Psoas muscle (tissue), 8 donors: Measurements from ENCODE around the gene INTS11. TPM values are rescaled to one million over a fixed set of nuclear protein-coding genes. Genes with fewer than 3 reads are reported as not detected.
"Not testable (repeated sequence)": the region's sequence is repeated elsewhere in the genome, so short reads cannot be mapped to it uniquely, and the experiment has no call there.

Source experiments
- ATAC-seq, 4 donors: fragments of 200-7000 bp; cut with Tn5 transposase; one replicate each; pipeline ENCODE4 v1.9.1; 2020; ENCODE audit warnings: moderate library complexity in 3 of 4, mild to moderate bottlenecking in 2 of 4
- DNase-seq, 2 donors: peaks; one replicate each; pipeline ENCODE4 v3.0.0-alpha.2; 2020
- H3K27ac ChIP-seq: fragments of 200-600 bp; one replicate; pipeline ENCODE4 v1.8.0; 2022
- H3K27me3 ChIP-seq, 3 donors: fragments of 200-600 bp in 1 of 3; one replicate each; pipeline versions ENCODE4 v1.6.1 to v1.8.0; 2013 to 2022; ENCODE audit warnings: low read length in 2 of 3, mild to moderate bottlenecking in 2 of 3, moderate library complexity in 1 of 3; ENCODE audit not compliant: insufficient read depth in 3 of 3
- H3K36me3 ChIP-seq, 2 donors: fragments of 200-600 bp in 1 of 2; one replicate each; pipeline versions ENCODE4 v1.6.1 to v1.8.0; 2013 to 2022; ENCODE audit warnings: low read depth in 1 of 2, mild to moderate bottlenecking in 1 of 2, moderate library complexity in 1 of 2; ENCODE audit not compliant: insufficient read depth in 1 of 2
- H3K4me1 ChIP-seq: fragments of 200-600 bp; one replicate; pipeline ENCODE4 v1.8.0; 2022
- H3K4me3 ChIP-seq: fragments of 200-600 bp; one replicate; pipeline ENCODE4 v1.8.0; 2022; ENCODE audit warnings: mild to moderate bottlenecking
- H3K9me3 ChIP-seq: fragments of 200-600 bp; one replicate; pipeline ENCODE4 v1.8.0; 2022
- CTCF ChIP-seq: fragments of 200-600 bp; IDR thresholded peaks from one replicate; pipeline ENCODE4 v1.8.0; 2022; ENCODE audit warnings: antibody characterized with exemption
- WGBS, 3 donors: extraction: QIAGEN DNeasy Blood & Tissue Kit; methylation state at CpG; one replicate each; pipeline versions ENCODE4 v1.1.6 to v1.1.7; 2013; 5-methylcytosine and 5-hydroxymethylcytosine counted together
- intact Hi-C, 2 donors: fragments of 100-400 bp; cut with DNase I; formaldehyde crosslinking; loops; one replicate each; pipeline versions ENCODE4 v1.11.0 to v1.14.2; 2022
- polyA plus RNA-seq, 3 donors: library from polyadenylated mRNA; stranded (reverse); fragments of 200-250 nt; gene quantifications; one replicate each; pipeline ENCODE4 v1.2.3, GENCODE V29; 2013
- total RNA-seq, 4 donors: library from RNA; stranded (reverse); fragmentation: NEBNext Ultra II Directional in 2 of 4; extraction: Animal tissue kit (Norgen Biotek cat#: 25700) in 2 of 4; gene quantifications; one replicate each; pipeline versions ENCODE4 v1.2.1 to v1.2.4, GENCODE V29; 2021 to 2023
- donor health status: healthy with polysubstance abuse.
- donor health status: DM: no; HTN: no; CAD: no; lungs with moderate emphysema.
- donor health status: Bipolar disorder and iron deficiency.
- donor health status: healthy.
- donor health status: DM: yes; HTN: yes; CAD: no.
- donor health status: DM: no; HTN: no; CAD: no.
- donor health status: DM: no; HTN: no; CAD: no.
- donor health status: DM: yes; HTN: yes; CAD: no.

Gene INTS11
- total and polyA plus RNA-seq, 7 donors: 55.6 to 80.8 (median 71.2) TPM

DNA sequence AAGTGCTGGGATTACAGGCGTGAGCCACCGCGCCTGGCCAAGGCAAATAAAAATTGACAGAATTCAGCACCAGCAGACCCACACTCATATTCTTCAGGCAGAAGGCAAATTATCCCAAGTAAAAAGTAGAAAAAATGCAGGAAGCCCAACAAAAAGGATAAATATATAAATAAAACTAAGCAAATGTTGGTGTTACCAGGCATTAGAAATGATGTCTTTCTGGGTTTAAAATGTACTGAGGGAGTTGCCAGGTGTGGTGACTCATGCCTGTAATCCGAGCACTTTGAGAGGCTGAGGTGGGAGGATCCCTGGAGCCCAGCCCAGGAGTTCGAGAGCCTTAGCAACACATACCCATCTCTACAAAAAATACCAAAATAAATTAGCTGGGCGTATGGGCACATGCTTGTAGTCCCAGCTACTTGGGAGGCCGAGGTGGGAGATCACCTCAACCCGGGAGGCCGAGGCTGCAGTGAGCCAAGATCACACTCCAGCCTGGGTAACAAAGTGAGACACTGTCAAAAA, 6.3 kb downstream of the INTS11 start:
- WGBS, 3 donors: 34 to 44% (median 39%) methylated on average over 9 of the region's 9 CpGs
- H3K4me3 ChIP-seq: no peak overlapping the region
- no peak for TF ChIP-seq CTCF
- H3K4me1 ChIP-seq: peaks cover 46% of the 10 kb centered on the region
- ATAC-seq (peak; percentile 78 to 91 (median 86)), DNase-seq (peak; percentile 88 to 91)
- peak overlapping the region; percentile 67 for H3K27ac ChIP-seq
- peaks cover 7 to 65% of the 10 kb centered on the region in 2 donors for H3K36me3 ChIP-seq
- H3K27me3 ChIP-seq: no peaks in the 10 kb centered on the region
- intact Hi-C loops: no loop called here
- no peaks in the 10 kb centered on the region for H3K9me3 ChIP-seq

DNA sequence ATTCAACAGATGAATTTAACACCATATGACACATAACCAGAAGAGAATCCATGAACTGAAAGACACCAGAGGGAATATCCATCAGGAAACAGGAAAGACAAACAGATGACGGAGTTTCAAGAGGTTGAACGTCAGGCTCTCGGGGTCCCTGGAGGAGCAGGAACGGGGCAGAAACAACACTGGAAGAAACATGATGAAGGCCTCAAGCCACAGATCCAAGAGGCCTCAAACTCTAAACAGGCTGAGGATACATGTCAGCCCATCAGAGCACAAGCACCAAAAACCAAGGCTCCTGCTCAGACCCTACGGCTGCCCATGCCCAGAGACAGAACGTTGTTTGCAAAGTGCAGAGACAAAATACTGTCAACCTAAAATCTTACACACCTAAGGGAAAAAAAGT, 7.0 kb downstream of the INTS11 start:
- TF ChIP-seq CTCF: no peak
- Histone ChIP-seq H3K27me3 (no peaks in the 10 kb centered on the region), H3K9me3 (no peaks in the 10 kb centered on the region), H3K27ac (peak overlapping the region; percentile 67), H3K4me1 (peaks cover 40% of the 10 kb centered on the region), H3K4me3 (no peak overlapping the region), H3K36me3 (peaks cover 7 to 73% of the 10 kb centered on the region in 2 donors)
- intact Hi-C loops: no loop called here
- ATAC-seq: no peak
- DNase-seq: no peak
- WGBS, 3 donors: 83 to 85% (median 84%) methylated on average over 6 of the region's 6 CpGs

- Histone ChIP-seq H3K4me1 (peaks cover 29% of the 10 kb centered on the region), H3K36me3 (peaks cover 7 to 85% of the 10 kb centered on the region in 2 donors)
- H3K27ac ChIP-seq, H3K4me3 ChIP-seq, intact Hi-C loops, DNase-seq, H3K27me3 ChIP-seq, H3K9me3 ChIP-seq, ATAC-seq: not testable (repeated sequence)
- 92 to 93% (median 92%) methylated on average over 8 of the region's 8 CpGs for WGBS, 3 donors
Measured at GRCh38 chr1:1316199-1316598, 8.3 kb downstream of the INTS11 start.

GRCh38 chr1:1315435-1315954, 9.0 kb downstream of the INTS11 start:
- H3K4me1 ChIP-seq: peaks cover 24% of the 10 kb centered on the region

More at GRCh38 chr1:1315435-1315954, 9.0 kb downstream of the INTS11 start:
- ATAC-seq: no peak
- intact Hi-C loops: no loop called here
- DNase-seq: no peak
- peaks cover 7 to 89% of the 10 kb centered on the region in 2 donors for H3K36me3 ChIP-seq
- TF ChIP-seq CTCF: no peak
- H3K27ac ChIP-seq: no peak overlapping the region
- no peaks in the 10 kb centered on the region for H3K9me3 ChIP-seq
- WGBS, 3 donors: 65 to 82% (median 70%) methylated on average over 11 to 22 of the region's 26 CpGs
- no peaks in the 10 kb centered on the region for H3K27me3 ChIP-seq
- no peak overlapping the region for H3K4me3 ChIP-seq
